Measurements from ENCODE around the gene KNCN. TPM values are rescaled to one million over a fixed set of nuclear protein-coding genes. Genes with fewer than 3 reads are reported as not detected.

The KNCN gene
- total and polyA plus RNA-seq, 7 donors: not detected

DNA sequence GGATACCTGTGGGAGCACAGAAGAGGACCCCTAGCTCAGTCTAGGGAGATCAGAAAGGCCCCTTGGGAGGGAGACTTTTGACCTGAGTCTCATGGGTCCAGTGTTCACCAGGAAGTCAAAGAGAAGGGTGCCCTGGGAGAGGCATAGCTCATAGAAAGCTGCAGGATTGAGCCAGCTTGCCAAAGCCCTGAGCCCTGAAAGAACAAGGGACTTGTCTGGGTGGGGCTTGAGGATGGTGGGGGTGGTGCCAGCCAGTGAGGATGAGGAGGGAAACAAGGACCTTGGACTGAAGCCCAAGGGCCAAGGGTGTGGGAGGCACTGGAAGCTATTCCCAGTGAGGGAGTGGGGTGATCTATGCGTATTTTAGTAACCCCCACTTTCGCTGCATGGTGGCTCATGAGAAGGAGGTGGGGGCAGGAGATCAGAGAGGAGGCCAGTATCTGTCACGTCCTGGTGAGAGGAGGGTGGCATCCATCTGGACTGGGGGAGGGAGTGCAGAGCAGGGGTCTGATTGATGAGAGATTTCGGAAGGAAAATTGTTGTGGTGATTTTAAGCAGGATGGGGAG lies 33.4 kb downstream of the KNCN start:
- Histone ChIP-seq H3K4me1 (peaks cover 0 to 16% (median 2%) of the 10 kb centered on the region in 4 donors), H3K9me3 (no peaks in the 10 kb centered on the region), H3K27ac (no peak overlapping the region), H3K27me3 (peaks cover 0 to 29% (median 6%) of the 10 kb centered on the region in 3 donors), H3K4me3 (no peak overlapping the region), H3K36me3 (no peaks in the 10 kb centered on the region)
- 51 to 57% methylated on average over 4 of the region's 4 CpGs for WGBS, 2 donors
- no peak for DNase-seq
- intact Hi-C loops (cut with DNase I): no loop called here
- TF ChIP-seq, protein P1, sequence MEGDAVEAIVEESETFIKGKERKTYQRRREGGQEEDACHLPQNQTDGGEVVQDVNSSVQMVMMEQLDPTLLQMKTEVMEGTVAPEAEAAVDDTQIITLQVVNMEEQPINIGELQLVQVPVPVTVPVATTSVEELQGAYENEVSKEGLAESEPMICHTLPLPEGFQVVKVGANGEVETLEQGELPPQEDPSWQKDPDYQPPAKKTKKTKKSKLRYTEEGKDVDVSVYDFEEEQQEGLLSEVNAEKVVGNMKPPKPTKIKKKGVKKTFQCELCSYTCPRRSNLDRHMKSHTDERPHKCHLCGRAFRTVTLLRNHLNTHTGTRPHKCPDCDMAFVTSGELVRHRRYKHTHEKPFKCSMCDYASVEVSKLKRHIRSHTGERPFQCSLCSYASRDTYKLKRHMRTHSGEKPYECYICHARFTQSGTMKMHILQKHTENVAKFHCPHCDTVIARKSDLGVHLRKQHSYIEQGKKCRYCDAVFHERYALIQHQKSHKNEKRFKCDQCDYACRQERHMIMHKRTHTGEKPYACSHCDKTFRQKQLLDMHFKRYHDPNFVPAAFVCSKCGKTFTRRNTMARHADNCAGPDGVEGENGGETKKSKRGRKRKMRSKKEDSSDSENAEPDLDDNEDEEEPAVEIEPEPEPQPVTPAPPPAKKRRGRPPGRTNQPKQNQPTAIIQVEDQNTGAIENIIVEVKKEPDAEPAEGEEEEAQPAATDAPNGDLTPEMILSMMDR (IDR thresholded peaks at IDR 0.05): no peak
- TF ChIP-seq POLR2AphosphoS5 (IDR thresholded peaks at IDR 0.05) (no peak), EP300 (IDR thresholded peaks at IDR 0.05) (no peak), POLR2A (IDR thresholded peaks at IDR 0.05) (no peak)

DNA sequence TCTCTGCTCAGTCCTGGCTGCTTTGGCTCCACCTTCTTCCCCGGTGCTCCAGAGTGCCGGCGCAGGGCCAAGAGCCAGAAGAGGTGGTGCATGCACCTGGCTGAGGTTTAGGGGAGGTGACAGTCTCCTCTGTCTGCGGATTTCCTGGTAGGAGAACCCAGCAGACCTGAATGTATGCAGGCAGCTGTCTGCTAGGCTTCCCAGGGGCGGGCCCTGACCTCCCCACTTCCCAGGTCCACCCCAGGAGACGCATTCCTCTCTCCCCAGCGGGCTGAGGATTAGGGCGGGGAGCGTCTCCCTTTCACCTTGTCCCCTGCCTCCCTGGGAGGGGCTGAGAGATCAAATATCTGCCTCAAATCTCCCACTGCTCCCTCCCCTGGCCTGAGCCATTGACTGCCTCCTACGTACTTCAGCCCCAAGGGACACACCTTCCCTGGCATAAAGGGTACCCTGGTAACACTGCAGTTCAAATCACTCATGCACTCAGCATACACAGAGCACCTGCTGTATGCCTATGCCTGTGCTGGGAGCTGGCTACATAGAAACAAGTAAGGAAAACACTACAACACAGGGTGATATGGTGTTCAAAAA lies 34.3 kb downstream of the KNCN start:
- no peak for TF ChIP-seq POLR2A (IDR thresholded peaks at IDR 0.05)
- TF ChIP-seq, protein P1 (IDR thresholded peaks at IDR 0.05): no peak
- TF ChIP-seq EP300 (IDR thresholded peaks at IDR 0.05): no peak
- TF ChIP-seq POLR2AphosphoS5 (IDR thresholded peaks at IDR 0.05): no peak
- Histone ChIP-seq H3K36me3 (no peaks in the 10 kb centered on the region), H3K27me3 (peaks cover 0 to 31% (median 6%) of the 10 kb centered on the region in 3 donors), H3K4me1 (peaks cover 0 to 12% (median 2%) of the 10 kb centered on the region in 4 donors), H3K4me3 (no peak overlapping the region), H3K9me3 (no peaks in the 10 kb centered on the region), H3K27ac (no peak overlapping the region)
- WGBS, 2 donors: 3 to 6% methylated on average over 10 of the region's 10 CpGs
- DNase-seq: no peak
- intact Hi-C loops (cut with DNase I): no loop called here

DNA sequence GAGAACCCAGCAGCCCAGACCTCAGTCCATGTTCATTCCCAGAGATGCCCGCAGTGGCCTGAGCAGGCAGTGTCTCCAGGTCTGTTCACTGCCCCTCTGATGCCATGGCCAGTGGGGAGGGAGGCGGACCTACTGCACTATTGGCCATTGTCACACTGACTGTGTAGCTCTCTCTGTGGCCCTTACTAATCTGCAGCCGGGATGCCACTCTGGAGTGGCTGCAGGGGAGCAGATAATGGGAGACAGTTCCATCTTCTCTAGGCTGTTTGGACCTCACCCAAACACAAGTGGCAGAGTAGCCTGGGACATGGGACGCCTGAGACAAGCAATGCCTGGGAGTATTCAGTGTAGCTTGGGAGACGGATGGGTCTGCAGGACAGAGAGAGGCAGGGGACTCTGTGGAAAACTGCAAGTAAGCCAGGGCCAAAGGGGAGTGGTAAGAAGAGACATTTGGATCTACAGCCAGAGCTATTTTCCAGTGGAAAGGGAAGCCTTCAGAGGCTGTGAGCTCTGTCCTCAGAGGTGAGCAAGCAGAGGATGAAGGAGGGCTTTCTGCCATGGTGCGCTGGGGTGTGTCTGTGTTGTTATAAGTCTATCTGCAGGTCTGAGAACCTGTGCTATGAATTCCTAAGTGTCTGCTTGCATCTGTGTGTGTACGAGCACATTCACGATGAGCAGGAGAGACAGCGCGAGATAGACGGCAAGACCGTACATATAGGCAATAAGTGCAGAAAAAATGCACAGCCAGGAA lies 35.1 kb downstream of the KNCN start:
- peaks cover 0 to 12% (median 2%) of the 10 kb centered on the region in 4 donors for H3K4me1 ChIP-seq
- peaks cover 0 to 36% (median 6%) of the 10 kb centered on the region in 3 donors for H3K27me3 ChIP-seq
- no peak for DNase-seq
- H3K9me3 ChIP-seq: no peaks in the 10 kb centered on the region
- H3K27ac ChIP-seq: no peak overlapping the region
- H3K36me3 ChIP-seq: no peaks in the 10 kb centered on the region
- 32 to 51% methylated on average over 12 of the region's 12 CpGs for WGBS, 2 donors
- intact Hi-C loops (cut with DNase I): no loop called here
- TF ChIP-seq POLR2AphosphoS5 (IDR thresholded peaks at IDR 0.05) (no peak), POLR2A (IDR thresholded peaks at IDR 0.05) (no peak)
- no peak overlapping the region for H3K4me3 ChIP-seq

DNA sequence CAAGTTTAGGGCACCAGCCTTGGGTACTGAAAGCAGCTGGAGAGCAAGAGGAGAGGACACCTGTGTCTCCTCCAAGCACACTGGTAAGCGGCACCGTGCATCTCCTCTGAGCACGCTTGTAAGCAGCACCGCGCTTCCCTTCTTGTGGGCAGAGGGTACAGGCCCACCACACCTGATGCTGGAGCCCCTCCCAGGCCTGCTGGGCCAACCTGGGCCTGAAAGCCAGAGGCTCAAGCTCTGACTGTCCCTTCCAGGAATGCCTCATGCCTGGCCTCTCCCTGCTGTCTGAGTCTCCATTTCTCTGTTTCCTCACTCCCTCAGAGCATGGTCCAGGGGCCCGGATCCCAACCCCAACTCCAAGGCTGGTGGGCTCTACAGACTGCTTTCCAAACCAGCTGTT lies 35.9 kb downstream of the KNCN start:
- Histone ChIP-seq H3K4me3 (no peak overlapping the region), H3K9me3 (no peaks in the 10 kb centered on the region), H3K4me1 (peaks cover 0 to 8% (median 1%) of the 10 kb centered on the region in 4 donors), H3K36me3 (no peaks in the 10 kb centered on the region), H3K27me3 (peaks cover 0 to 36% (median 6%) of the 10 kb centered on the region in 3 donors), H3K27ac (no peak overlapping the region)
- intact Hi-C loops (cut with DNase I): no loop called here
- TF ChIP-seq POLR2AphosphoS5 (IDR thresholded peaks at IDR 0.05) (no peak), POLR2A (IDR thresholded peaks at IDR 0.05) (no peak)
- TF ChIP-seq, protein P1 (IDR thresholded peaks at IDR 0.05): no peak
- no peak for DNase-seq
- 90 to 96% methylated on average over 6 of the region's 6 CpGs for WGBS, 2 donors

DNA sequence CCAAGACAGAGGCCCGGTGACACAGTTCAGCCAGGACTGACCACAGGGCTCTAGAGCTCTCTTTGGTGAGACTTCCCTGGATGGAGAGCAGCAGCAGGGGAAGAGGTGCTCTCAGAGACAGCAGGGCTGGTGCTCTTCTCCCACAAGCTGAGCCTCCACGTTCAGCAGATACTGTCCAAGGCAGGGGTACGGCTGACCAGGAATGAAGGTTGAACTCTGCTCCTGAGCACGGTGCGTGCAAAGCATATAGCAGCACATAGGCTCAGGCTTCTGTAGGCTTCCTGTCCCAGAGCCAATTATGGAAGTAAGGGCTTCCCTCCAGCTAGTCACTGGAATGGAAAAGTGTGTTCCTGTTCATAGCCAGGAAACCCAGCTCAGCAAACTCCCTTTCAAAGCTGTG lies 37.9 kb downstream of the KNCN start:
- intact Hi-C loops (cut with DNase I): loop anchor here (2.0 kb wide), 1 partner anchor 25 kb away; the partner anchor contains the start of gene DMBX1

More for the DNA sequence above, 37.9 kb downstream of the KNCN start:
- DNase-seq: no peak
- Histone ChIP-seq H3K36me3 (no peaks in the 10 kb centered on the region), H3K9me3 (no peaks in the 10 kb centered on the region), H3K4me1 (no peaks in the 10 kb centered on the region), H3K27ac (no peak overlapping the region), H3K27me3 (peaks cover 0 to 19% (median 6%) of the 10 kb centered on the region in 3 donors), H3K4me3 (no peak overlapping the region)
- TF ChIP-seq POLR2A (IDR thresholded peaks at IDR 0.05) (no peak), EP300 (IDR thresholded peaks at IDR 0.05) (no peak), POLR2AphosphoS5 (IDR thresholded peaks at IDR 0.05) (no peak)
- TF ChIP-seq, protein P1 (IDR thresholded peaks at IDR 0.05): no peak
- WGBS, 2 donors: 74 to 79% methylated on average over 5 of the region's 5 CpGs
